Measurements from ENCODE around the gene ADGRF4. TPM values are rescaled to one million over a fixed set of nuclear protein-coding genes. Genes with fewer than 3 reads are reported as not detected.
"Not testable (repeated sequence)": the region's sequence is repeated elsewhere in the genome, so short reads cannot be mapped to it uniquely, and the experiment has no call there.

The ADGRF4 gene
- total RNA-seq, 1 donor from 2014 or later: 10.1 TPM

DNA sequence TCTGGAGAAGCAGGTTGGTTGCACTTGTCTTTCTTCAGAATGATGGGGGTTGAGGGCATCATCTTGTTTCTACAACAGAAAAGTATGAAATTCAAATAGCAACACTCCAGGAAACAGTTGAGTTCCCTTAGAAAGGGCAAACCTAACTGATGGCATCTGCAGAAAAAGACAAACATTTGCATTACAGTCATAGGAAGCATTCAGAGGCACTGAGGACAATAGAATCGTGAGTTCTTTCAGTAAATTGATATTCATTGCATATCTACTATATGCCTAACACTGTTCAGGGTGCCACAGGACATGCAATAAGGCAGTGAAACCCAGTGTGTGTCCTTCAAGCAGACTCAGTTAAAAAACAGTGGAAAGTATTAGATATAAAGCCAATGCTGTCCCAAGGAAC is 42.3 kb downstream of the ADGRF4 start:
- no peak overlapping the region for H3K4me3 ChIP-seq
- TF ChIP-seq, protein P1, sequence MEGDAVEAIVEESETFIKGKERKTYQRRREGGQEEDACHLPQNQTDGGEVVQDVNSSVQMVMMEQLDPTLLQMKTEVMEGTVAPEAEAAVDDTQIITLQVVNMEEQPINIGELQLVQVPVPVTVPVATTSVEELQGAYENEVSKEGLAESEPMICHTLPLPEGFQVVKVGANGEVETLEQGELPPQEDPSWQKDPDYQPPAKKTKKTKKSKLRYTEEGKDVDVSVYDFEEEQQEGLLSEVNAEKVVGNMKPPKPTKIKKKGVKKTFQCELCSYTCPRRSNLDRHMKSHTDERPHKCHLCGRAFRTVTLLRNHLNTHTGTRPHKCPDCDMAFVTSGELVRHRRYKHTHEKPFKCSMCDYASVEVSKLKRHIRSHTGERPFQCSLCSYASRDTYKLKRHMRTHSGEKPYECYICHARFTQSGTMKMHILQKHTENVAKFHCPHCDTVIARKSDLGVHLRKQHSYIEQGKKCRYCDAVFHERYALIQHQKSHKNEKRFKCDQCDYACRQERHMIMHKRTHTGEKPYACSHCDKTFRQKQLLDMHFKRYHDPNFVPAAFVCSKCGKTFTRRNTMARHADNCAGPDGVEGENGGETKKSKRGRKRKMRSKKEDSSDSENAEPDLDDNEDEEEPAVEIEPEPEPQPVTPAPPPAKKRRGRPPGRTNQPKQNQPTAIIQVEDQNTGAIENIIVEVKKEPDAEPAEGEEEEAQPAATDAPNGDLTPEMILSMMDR (IDR thresholded peaks at IDR 0.05): no peak
- TF ChIP-seq POLR2A (IDR thresholded peaks at IDR 0.05) (no peak), POLR2AphosphoS5 (IDR thresholded peaks at IDR 0.05; ENCODE audit: insufficient read depth in 1 of 2, low read depth in 1 of 2) (no peak)
- H3K4me1 ChIP-seq: no peaks in the 10 kb centered on the region
- no peaks in the 10 kb centered on the region for H3K9me3 ChIP-seq
- no peaks in the 10 kb centered on the region for H3K36me3 ChIP-seq
- no peaks in the 10 kb centered on the region for H3K27me3 ChIP-seq
- DNase-seq (ENCODE audit: extremely low spot score in 2 of 2): no peak
- intact Hi-C loops (cut with DNase I): no loop called here
- H3K27ac ChIP-seq: no peak overlapping the region

DNA sequence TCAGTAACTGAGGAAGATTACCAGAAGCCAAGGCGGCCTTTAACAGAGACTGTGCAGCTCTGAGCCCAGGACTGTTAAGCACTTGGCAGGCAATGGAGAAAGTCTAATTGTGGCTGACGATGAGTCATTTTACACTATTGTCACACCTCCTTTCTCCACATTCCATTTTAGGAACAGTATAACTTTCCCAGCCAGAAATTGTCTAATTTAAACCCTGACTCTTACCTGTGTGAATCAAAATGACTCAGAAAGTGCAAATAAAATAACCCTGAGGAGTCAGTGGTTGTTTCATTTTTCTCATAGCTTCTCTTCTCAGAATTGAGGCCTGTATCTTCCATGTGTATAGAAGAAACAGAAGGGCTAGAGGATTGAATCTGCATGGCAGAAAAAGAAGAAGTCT is 43.4 kb downstream of the ADGRF4 start:
- no peak overlapping the region for H3K27ac ChIP-seq
- intact Hi-C loops (cut with DNase I): no loop called here
- H3K9me3 ChIP-seq: no peaks in the 10 kb centered on the region
- no peak overlapping the region for H3K4me3 ChIP-seq
- no peak for DNase-seq (ENCODE audit: extremely low spot score in 2 of 2)
- TF ChIP-seq POLR2A (IDR thresholded peaks at IDR 0.05): no peak
- peak in 1 of 2 donors; percentile 34 for TF ChIP-seq POLR2AphosphoS5 (IDR thresholded peaks at IDR 0.05; ENCODE audit: insufficient read depth in 1 of 2, low read depth in 1 of 2)
- H3K27me3 ChIP-seq: no peaks in the 10 kb centered on the region
- no peaks in the 10 kb centered on the region for H3K36me3 ChIP-seq
- no peaks in the 10 kb centered on the region for H3K4me1 ChIP-seq

DNA sequence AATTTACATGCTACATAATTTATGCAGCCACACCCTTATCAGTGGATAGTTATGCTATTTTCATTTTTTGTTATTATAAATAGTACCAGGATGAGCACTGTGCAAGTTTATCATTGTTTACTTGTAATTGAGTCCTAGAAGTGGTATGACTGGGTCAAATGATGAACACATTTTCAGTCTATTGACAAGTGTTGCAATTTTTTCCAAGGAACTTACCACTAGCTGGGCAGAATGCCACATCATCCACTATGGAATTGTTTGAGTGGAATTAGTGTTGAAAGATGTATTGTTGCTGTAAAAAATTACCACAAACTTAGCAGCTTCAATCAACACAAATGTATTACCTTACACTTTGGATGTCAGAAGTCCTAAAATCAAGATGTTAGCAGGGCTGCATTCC is 45.4 kb downstream of the ADGRF4 start:
- Histone ChIP-seq H3K36me3 (no peaks in the 10 kb centered on the region), H3K27ac (no peak overlapping the region), H3K9me3 (no peaks in the 10 kb centered on the region), H3K4me3 (no peak overlapping the region), H3K4me1 (no peaks in the 10 kb centered on the region), H3K27me3 (no peaks in the 10 kb centered on the region)
- TF ChIP-seq POLR2AphosphoS5 (IDR thresholded peaks at IDR 0.05; ENCODE audit: insufficient read depth in 1 of 2, low read depth in 1 of 2) (no peak), POLR2A (IDR thresholded peaks at IDR 0.05) (no peak)
- TF ChIP-seq, protein P1 (IDR thresholded peaks at IDR 0.05): no peak
- intact Hi-C loops (cut with DNase I): no loop called here
- no peak for DNase-seq (ENCODE audit: extremely low spot score in 2 of 2)

DNA sequence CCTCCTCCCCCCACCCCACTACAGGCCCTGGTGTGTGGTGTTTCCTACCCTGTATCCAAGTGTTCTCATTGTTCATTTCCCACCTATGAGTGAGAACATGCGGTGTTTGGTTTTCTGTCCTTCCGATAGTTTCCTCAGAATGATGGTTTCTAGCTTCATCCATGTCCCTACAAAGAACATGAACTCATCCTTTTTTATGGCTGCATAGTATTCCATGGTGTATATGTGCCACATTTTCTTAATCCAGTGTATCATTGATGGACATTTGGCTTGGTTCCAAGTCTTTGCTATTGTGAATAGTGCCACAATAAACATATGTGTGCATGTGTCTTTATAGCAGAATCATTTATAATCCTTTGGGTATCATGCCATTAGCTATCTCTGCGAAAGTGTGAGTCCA is 46.9 kb downstream of the ADGRF4 start:
- H3K27ac ChIP-seq; H3K27me3 ChIP-seq; DNase-seq (ENCODE audit: extremely low spot score in 2 of 2); H3K9me3 ChIP-seq; H3K4me1 ChIP-seq; H3K36me3 ChIP-seq; H3K4me3 ChIP-seq; intact Hi-C loops (cut with DNase I): not testable (repeated sequence)

DNA sequence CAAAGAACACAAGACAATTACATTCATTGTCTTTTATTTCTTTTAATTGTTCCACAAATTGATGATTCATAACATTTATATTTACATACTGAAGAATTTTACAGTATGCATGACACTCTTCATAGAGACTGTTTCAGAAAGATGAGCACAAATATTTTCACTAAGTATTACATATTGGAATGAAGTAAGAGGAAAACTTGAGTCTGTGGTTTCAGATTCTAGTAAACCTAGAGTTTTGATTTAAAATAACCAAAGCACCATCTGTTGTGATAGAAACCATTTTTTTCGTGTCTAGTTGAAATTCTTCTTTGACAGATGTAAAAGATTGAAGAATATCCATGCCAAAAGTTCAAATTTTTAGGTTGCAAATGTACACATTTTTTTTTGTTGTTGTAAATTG is 51.4 kb downstream of the ADGRF4 start:
- no peak overlapping the region for H3K4me3 ChIP-seq
- H3K9me3 ChIP-seq: no peaks in the 10 kb centered on the region
- TF ChIP-seq, protein P1 (IDR thresholded peaks at IDR 0.05): no peak
- TF ChIP-seq POLR2A (IDR thresholded peaks at IDR 0.05) (no peak), POLR2AphosphoS5 (IDR thresholded peaks at IDR 0.05; ENCODE audit: insufficient read depth in 1 of 2, low read depth in 1 of 2) (no peak)
- intact Hi-C loops (cut with DNase I): no loop called here
- no peak for DNase-seq (ENCODE audit: extremely low spot score in 2 of 2)
- H3K27me3 ChIP-seq: no peaks in the 10 kb centered on the region
- no peaks in the 10 kb centered on the region for H3K36me3 ChIP-seq
- no peaks in the 10 kb centered on the region for H3K4me1 ChIP-seq
- no peak overlapping the region for H3K27ac ChIP-seq

DNA sequence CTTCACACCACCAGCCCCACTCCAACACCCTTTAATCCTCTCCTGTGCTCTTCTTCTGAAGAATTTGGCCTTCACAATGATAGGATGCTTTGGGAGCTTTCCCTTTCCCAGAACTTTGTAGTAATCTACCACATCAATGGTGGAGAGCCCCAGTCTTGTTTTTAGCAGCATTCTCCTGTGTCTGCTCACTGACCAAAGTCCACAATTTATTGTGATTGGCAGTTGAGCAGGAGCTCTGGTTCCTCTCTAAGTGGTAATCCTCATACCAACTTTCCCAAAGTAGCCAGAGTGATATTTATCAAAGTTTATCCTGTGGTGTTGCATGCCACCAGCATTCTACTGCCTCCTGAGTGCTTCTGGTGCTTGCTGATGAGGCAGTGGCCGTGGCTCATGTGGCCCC is 54.4 kb downstream of the ADGRF4 start:
- intact Hi-C loops (cut with DNase I): no loop called here
- H3K27ac ChIP-seq: no peak overlapping the region
- no peaks in the 10 kb centered on the region for H3K4me1 ChIP-seq
- TF ChIP-seq POLR2AphosphoS5 (IDR thresholded peaks at IDR 0.05; ENCODE audit: insufficient read depth in 1 of 2, low read depth in 1 of 2): no peak
- no peak overlapping the region for H3K4me3 ChIP-seq
- no peaks in the 10 kb centered on the region for H3K27me3 ChIP-seq
- no peak for DNase-seq (ENCODE audit: extremely low spot score in 2 of 2)
- no peaks in the 10 kb centered on the region for H3K36me3 ChIP-seq
- H3K9me3 ChIP-seq: no peaks in the 10 kb centered on the region

DNA sequence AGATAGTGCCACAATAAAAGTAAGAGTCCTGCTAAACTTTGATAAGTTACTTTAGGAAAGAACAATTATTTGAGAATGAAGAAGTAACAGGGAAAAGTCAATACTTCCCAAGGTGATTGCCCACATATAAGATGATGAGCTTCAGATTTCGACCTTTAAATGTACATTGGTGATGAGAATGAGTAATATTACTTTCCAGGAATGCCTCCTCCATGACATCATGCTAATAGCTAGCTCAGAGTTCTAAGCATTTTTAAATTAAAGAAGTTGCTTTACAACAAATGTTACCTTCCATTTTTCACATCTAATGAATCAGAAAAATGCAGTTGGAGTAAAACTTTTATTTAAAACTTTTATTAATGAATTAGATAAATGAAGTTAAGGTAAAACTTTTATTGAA is 61.0 kb downstream of the ADGRF4 start:
- Histone ChIP-seq H3K9me3 (no peaks in the 10 kb centered on the region), H3K27ac (no peak overlapping the region), H3K4me1 (no peaks in the 10 kb centered on the region), H3K36me3 (no peaks in the 10 kb centered on the region), H3K27me3 (no peaks in the 10 kb centered on the region), H3K4me3 (no peak overlapping the region)
- no peak for TF ChIP-seq POLR2A (IDR thresholded peaks at IDR 0.05)
- TF ChIP-seq POLR2AphosphoS5 (IDR thresholded peaks at IDR 0.05; ENCODE audit: insufficient read depth in 1 of 2, low read depth in 1 of 2): no peak
- TF ChIP-seq, protein P1 (IDR thresholded peaks at IDR 0.05): no peak
- DNase-seq (ENCODE audit: extremely low spot score in 2 of 2): no peak
- intact Hi-C loops (cut with DNase I): no loop called here

All from vagina (tissue), 2 donors.